Measurements from ENCODE around the gene DCTN5.
A peak's percentile ranks its signal among the peaks of the same experiment; 100 is the strongest.

The DCTN5 gene

GRCh38 chr16:23670137-23670776 is 29.0 kb downstream of the DCTN5 start:
- TF ChIP-seq, protein P1, sequence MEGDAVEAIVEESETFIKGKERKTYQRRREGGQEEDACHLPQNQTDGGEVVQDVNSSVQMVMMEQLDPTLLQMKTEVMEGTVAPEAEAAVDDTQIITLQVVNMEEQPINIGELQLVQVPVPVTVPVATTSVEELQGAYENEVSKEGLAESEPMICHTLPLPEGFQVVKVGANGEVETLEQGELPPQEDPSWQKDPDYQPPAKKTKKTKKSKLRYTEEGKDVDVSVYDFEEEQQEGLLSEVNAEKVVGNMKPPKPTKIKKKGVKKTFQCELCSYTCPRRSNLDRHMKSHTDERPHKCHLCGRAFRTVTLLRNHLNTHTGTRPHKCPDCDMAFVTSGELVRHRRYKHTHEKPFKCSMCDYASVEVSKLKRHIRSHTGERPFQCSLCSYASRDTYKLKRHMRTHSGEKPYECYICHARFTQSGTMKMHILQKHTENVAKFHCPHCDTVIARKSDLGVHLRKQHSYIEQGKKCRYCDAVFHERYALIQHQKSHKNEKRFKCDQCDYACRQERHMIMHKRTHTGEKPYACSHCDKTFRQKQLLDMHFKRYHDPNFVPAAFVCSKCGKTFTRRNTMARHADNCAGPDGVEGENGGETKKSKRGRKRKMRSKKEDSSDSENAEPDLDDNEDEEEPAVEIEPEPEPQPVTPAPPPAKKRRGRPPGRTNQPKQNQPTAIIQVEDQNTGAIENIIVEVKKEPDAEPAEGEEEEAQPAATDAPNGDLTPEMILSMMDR (IDR thresholded peaks at IDR 0.05; ENCODE audit: borderline replicate concordance, control extremely low read depth, extremely low read depth, insufficient read depth, missing control alignments), result no peak
- peak; percentile 77 for DNase-seq (ENCODE audit: low spot score)
- in situ Hi-C loops (cut with MboI; ENCODE audit: low sequenced_read_pairs, unreplicated experiment), result no loop called here

GRCh38 chr16:23673971-23674614 is 32.8 kb downstream of the DCTN5 start:
- DNase-seq (ENCODE audit: low spot score), result no peak
- TF ChIP-seq, protein P1 (IDR thresholded peaks at IDR 0.05; ENCODE audit: borderline replicate concordance, control extremely low read depth, extremely low read depth, insufficient read depth, missing control alignments), result no peak
- in situ Hi-C loops (cut with MboI; ENCODE audit: low sequenced_read_pairs, unreplicated experiment), result no loop called here

GRCh38 chr16:23676924-23677480 is 35.7 kb downstream of the DCTN5 start:
- TF ChIP-seq, protein P1 (IDR thresholded peaks at IDR 0.05; ENCODE audit: borderline replicate concordance, control extremely low read depth, extremely low read depth, insufficient read depth, missing control alignments), result no peak
- no peak for DNase-seq (ENCODE audit: low spot score)
- in situ Hi-C loops (cut with MboI; ENCODE audit: low sequenced_read_pairs, unreplicated experiment), result no loop called here

- in situ Hi-C loops (cut with MboI; ENCODE audit: low sequenced_read_pairs, unreplicated experiment), result no loop called here
- peak; percentile 96 for DNase-seq (ENCODE audit: low spot score)
- TF ChIP-seq, protein P1 (IDR thresholded peaks at IDR 0.05; ENCODE audit: borderline replicate concordance, control extremely low read depth, extremely low read depth, insufficient read depth, missing control alignments), result peak; percentile 18
These were observed 37.4 kb downstream of the DCTN5 start, which contains the start of gene PLK1 for GRCh38 chr16:23678430-23679273. TSS of gene PLK1 (plus strand) at chr16:23678889. CDS start at chr16:23678933, 44 bp downstream.

DNA sequence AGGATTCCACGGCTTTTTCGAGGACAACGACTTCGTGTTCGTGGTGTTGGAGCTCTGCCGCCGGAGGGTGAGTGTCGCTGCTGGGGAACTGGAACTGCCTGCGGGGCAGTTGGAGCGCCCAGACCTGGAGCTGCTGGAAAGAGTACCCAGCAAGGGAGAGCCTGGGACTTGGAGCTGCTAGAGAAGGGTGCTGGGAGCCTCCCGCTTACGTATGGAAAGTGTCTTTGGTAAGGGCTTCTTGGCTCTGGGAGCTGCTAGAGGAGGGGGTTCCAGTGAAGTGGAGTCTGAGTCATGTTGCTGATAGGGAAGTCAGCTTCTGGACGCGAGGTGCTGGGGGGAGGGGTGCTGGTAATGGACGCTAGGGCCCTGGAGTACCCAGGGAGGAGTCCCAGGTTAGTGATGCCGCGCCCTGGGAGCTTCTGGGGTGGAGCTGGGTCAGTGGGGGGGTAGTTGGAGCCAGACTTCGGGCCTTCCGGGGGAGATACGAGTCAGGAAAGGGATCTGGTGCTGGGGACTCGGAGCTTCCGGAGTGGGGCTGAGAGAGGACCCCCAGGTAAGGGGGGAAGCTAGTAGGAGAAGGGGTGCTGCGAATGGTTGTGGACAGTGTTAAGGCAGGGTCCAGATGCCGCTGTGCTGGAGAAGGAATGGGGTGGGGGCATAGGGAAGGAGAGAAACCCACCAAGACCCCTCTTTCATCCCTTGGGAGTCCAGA is 38.2 kb downstream of the DCTN5 start:
- peak; percentile 62 for DNase-seq (ENCODE audit: low spot score)
- in situ Hi-C loops (cut with MboI; ENCODE audit: low sequenced_read_pairs, unreplicated experiment), result no loop called here
- TF ChIP-seq, protein P1 (IDR thresholded peaks at IDR 0.05; ENCODE audit: borderline replicate concordance, control extremely low read depth, extremely low read depth, insufficient read depth, missing control alignments), result no peak

DNA sequence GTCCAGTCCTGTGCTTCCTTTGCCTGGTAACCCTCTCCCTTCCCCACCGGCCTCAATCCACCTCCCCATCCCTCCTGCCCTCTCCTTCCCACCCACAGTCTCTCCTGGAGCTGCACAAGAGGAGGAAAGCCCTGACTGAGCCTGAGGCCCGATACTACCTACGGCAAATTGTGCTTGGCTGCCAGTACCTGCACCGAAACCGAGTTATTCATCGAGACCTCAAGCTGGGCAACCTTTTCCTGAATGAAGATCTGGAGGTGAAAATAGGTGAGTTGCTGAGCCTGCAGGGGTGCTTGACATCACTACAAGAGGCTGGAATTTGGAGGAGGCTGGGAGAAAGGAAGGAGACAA is 38.7 kb downstream of the DCTN5 start:
- DNase-seq (ENCODE audit: low spot score), result no peak
- TF ChIP-seq, protein P1 (IDR thresholded peaks at IDR 0.05; ENCODE audit: borderline replicate concordance, control extremely low read depth, extremely low read depth, insufficient read depth, missing control alignments), result no peak
- in situ Hi-C loops (cut with MboI; ENCODE audit: low sequenced_read_pairs, unreplicated experiment), result no loop called here

Data from GM13976 (cell line).